Activated CD8-positive, alpha-beta memory T cell treated with anti-CD3 and anti-CD28 coated beads, Interleukin-2, amount 10 ng/mL, durations not matched to agents 7 days and 5 days (primary cell): ENCODE measurements around the gene DNMT1. TPM values are rescaled to one million over a fixed set of nuclear protein-coding genes. Genes with fewer than 3 reads are reported as not detected.

Experiments used
- ATAC-seq: fragments of 150-1000 bp; cut with Tn5 transposase; one replicate; pipeline ENCODE4 v1.10.0; 2021; ENCODE audit warnings: moderate library complexity
- CTCF ChIA-PET: fragments of 350-600 bp; sonication (Branson Sonifier 250); formaldehyde crosslinking; loops from one replicate; lab custom pipeline; 2021; ENCODE audit warnings: antibody characterized with exemption; lab: Charles Lee
- DNase-seq: peaks from one replicate; pipeline ENCODE4 v3.0.0-alpha.2; 2020
- H3K27ac Mint-ChIP-seq: one replicate; pipeline ENCODE4 v1.8.0; 2021; ENCODE audit warnings: mild to moderate bottlenecking, mixed read lengths
- H3K27me3 Mint-ChIP-seq: one replicate; pipeline ENCODE4 v1.8.0; 2021; ENCODE audit warnings: mixed read lengths
- H3K36me3 Mint-ChIP-seq: one replicate; pipeline ENCODE4 v1.8.0; 2021; ENCODE audit warnings: mild to moderate bottlenecking, mixed read lengths
- H3K4me1 Mint-ChIP-seq: one replicate; pipeline ENCODE4 v1.8.0; 2021; ENCODE audit warnings: mixed read lengths
- H3K4me3 Mint-ChIP-seq: one replicate; pipeline ENCODE4 v1.8.0; 2021; ENCODE audit warnings: mild to moderate bottlenecking, moderate library complexity, mixed read lengths
- H3K9me3 Mint-ChIP-seq: one replicate; pipeline ENCODE4 v1.8.0; 2022; ENCODE audit warnings: low read depth, mixed read lengths
- total RNA-seq, 2 experiments: library from RNA; stranded (reverse); gene quantifications; one replicate each; pipeline ENCODE4 v1.2.3, GENCODE V29; 2021

Gene DNMT1
- total RNA-seq, 2 experiments from 2014 or later: 433 to 500 TPM

DNA sequence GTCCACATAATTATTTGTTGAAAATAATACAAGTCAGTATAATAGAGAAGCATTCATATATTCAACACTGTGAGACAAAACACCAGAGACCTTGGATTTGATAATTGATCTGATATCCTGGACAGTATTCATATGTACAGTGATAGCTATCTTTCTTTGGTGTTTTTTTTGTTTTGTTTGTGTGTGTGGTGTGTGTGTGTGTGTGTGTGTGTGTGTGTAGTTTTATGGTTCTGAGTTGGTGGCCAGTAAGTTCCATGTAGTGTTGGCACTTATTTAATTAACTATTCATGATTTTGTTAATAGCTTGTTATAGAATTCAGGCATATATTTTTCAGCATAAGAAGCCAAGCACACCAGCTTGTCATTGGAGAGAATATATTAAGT, 90.6 kb downstream of the DNMT1 start:
- no peak for DNase-seq
- ATAC-seq: no peak
- no peaks in the 10 kb centered on the region for H3K9me3 Mint-ChIP-seq
- peaks cover 21% of the 10 kb centered on the region for H3K36me3 Mint-ChIP-seq
- H3K4me1 Mint-ChIP-seq: peaks cover 74% of the 10 kb centered on the region
- H3K27ac Mint-ChIP-seq: peak overlapping the region; percentile 99
- no peaks in the 10 kb centered on the region for H3K27me3 Mint-ChIP-seq
- peak overlapping the region; percentile 36 for H3K4me3 Mint-ChIP-seq
- CTCF ChIA-PET: interaction anchor here (0.6 to 3.5 kb wide), 7 partner anchors 8 to 491 kb away, joined by 3 to 23 read pairs (median 4); no protein-coding TSS in a partner anchor

DNA sequence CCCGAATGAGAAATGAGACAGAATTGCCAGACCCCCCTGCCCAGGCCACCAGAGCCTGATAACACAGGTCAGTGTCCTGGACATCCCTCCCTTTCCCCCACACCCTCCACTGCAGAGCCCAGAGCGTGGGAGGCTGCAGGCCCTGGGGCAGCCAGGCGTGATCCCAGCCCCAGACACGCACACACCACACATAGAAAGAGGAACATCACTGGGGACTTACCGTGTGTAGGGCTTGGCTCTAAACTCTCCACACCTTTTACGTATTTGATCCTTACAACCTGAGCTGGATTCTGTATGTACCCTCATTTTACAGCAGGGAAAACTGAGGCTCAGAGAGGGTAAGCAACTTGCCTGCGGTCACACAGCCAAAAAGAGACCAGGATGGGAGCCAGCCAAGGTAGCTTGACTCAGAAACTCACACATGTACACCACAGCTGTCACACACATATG, 91.9 kb downstream of the DNMT1 start:
- CTCF ChIA-PET: interaction anchor here (0.7 to 3.5 kb wide), 5 partner anchors 9 to 133 kb away, joined by 3 to 23 read pairs (median 4); partner anchors contain the start of gene P2RY11
- Mint-ChIP-seq H3K4me1 (peaks cover 71% of the 10 kb centered on the region), H3K4me3 (no peak overlapping the region), H3K27me3 (no peaks in the 10 kb centered on the region), H3K9me3 (no peaks in the 10 kb centered on the region), H3K36me3 (peaks cover 13% of the 10 kb centered on the region), H3K27ac (peak overlapping the region; percentile 100)
- DNase-seq (peak; percentile 45), ATAC-seq (no peak)

DNA sequence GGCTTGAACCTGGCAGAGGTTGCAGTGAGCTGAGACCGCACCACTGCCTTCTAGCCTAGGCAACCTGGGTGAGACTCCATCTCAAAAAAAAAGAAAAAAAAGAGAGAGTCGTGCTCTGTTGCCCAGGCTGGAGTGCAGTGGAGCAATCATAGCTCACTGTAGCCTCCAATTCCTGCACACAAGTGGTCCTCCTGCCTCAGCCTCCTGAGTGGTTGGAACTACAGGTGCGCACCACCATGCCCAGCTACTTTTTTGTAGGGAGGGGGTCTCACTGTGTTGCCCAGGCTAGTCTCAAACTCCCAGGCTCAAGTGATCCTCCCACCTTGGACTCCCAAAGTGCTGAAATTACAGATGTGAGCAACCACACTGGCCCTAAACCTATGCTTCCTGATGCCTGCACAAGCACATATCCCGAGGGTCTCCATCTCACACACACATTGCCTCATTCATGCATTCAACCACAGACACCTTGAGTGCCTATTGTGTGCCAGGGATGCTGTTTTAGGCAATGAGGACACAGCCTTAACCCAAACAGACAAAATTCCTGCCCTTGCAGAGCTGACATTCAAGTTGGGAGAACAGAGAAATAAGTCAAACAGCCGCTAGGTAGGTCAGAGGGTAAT, 94.5 kb downstream of the DNMT1 start:
- DNase-seq: no peak
- H3K27me3 Mint-ChIP-seq: no peaks in the 10 kb centered on the region
- H3K9me3 Mint-ChIP-seq: no peaks in the 10 kb centered on the region
- no peak overlapping the region for H3K4me3 Mint-ChIP-seq
- H3K27ac Mint-ChIP-seq: peak overlapping the region; percentile 100
- peaks cover 61% of the 10 kb centered on the region for H3K4me1 Mint-ChIP-seq
- CTCF ChIA-PET: interaction anchor here (0.6 to 5.8 kb wide), 8 partner anchors 8 to 150 kb away, joined by 3 to 147 read pairs (median 5); partner anchors contain the start of genes P2RY11 and PPAN
- no peak for ATAC-seq
- H3K36me3 Mint-ChIP-seq: peaks cover 2% of the 10 kb centered on the region

DNA sequence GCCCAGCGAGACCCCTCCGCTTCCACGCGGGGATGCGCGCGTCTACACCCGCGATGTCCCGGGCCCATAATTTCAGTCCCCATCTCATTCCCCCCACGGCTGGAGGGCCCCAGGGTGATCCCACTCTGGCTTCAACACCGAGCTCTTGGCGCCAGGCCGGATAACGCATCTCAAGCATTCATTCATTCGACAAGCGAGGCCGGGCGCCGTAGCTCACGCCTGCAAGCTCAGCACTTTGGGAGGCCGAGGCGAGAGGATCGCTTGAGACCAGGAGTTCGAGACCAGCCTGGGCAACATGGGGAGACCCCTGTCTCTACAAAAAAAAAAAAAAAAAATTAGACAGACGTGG, 98.2 kb downstream of the DNMT1 start:
- ATAC-seq (no peak), DNase-seq (no peak)
- Mint-ChIP-seq H3K4me1 (peaks cover 40% of the 10 kb centered on the region), H3K36me3 (peaks cover 28% of the 10 kb centered on the region), H3K9me3 (no peaks in the 10 kb centered on the region), H3K27me3 (no peaks in the 10 kb centered on the region), H3K27ac (peak overlapping the region; percentile 79), H3K4me3 (peak overlapping the region; percentile 58)
- CTCF ChIA-PET: interaction anchor here (0.8 to 5.8 kb wide), 10 partner anchors 11 to 292 kb away, joined by 3 to 147 read pairs (median 6); partner anchors contain the start of genes DNMT1, P2RY11 and PPAN

DNA sequence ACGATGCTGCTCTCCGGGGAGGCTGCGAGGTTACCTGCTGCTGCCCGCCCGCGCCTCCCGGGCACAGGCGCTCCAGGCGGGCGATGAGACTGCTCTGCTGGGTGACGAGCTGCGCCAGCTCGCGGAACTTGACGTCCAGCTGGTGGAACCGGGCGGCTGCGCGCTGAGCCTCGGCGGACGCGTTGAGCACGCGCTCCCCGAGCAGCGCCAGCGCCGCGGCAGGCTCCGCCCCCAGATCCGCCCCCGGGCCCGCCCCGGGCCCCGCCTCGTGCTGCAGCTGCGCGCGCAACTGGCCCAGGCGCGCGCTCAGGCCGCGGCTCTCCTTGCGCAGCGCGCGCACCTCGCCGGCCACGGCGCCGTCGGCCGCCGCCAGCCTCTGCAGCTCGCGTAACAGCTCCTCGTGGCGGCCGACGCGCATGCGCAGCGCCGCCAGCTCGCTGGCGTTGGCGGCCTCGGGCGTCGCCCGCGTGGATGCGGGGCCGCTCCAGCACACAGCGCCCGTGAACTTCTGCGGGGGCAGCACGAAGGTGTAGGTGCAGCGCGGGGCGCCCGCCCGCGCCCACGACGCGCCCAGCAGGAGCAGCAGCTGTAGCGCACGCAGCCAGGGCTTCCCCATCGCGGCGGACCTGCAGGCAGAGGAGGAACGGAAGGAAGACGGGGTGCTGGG, 98.7 kb downstream of the DNMT1 start:
- H3K36me3 Mint-ChIP-seq: peaks cover 31% of the 10 kb centered on the region
- no peaks in the 10 kb centered on the region for H3K27me3 Mint-ChIP-seq
- peaks cover 38% of the 10 kb centered on the region for H3K4me1 Mint-ChIP-seq
- CTCF ChIA-PET: interaction anchor here (0.8 to 5.8 kb wide), 12 partner anchors 8 to 293 kb away, joined by 3 to 147 read pairs (median 5); partner anchors contain the start of genes DNMT1, P2RY11 and PPAN
- peak overlapping the region; percentile 79 for H3K27ac Mint-ChIP-seq
- ATAC-seq (peak; percentile 95), DNase-seq (peak; percentile 92)
- H3K9me3 Mint-ChIP-seq: no peaks in the 10 kb centered on the region
- peak overlapping the region; percentile 58 for H3K4me3 Mint-ChIP-seq

DNA sequence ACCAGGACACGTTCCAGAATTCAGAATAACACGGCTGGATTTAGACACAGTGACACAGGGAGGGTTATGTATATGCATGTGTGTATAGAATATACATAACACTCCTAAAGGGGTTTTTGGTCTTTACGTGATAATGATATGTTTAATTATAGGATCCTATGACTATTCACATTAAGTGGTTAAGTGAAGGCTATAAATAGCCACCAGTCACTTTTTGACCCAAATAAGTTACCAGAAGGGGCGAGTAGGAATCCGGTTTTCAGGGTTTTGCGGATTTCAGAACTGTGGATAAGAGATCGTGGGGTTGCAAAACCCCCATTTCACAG, 99.2 kb downstream of the DNMT1 start:
- DNase-seq (no peak), ATAC-seq (no peak)
- H3K9me3 Mint-ChIP-seq: no peaks in the 10 kb centered on the region
- H3K27ac Mint-ChIP-seq: peak overlapping the region; percentile 32
- peak overlapping the region; percentile 54 for H3K4me3 Mint-ChIP-seq
- CTCF ChIA-PET: interaction anchor here (0.8 to 5.8 kb wide), 9 partner anchors 9 to 293 kb away, joined by 3 to 147 read pairs (median 7); partner anchors contain the start of genes DNMT1, P2RY11 and PPAN
- H3K4me1 Mint-ChIP-seq: peaks cover 40% of the 10 kb centered on the region
- no peaks in the 10 kb centered on the region for H3K27me3 Mint-ChIP-seq
- peaks cover 36% of the 10 kb centered on the region for H3K36me3 Mint-ChIP-seq

DNA sequence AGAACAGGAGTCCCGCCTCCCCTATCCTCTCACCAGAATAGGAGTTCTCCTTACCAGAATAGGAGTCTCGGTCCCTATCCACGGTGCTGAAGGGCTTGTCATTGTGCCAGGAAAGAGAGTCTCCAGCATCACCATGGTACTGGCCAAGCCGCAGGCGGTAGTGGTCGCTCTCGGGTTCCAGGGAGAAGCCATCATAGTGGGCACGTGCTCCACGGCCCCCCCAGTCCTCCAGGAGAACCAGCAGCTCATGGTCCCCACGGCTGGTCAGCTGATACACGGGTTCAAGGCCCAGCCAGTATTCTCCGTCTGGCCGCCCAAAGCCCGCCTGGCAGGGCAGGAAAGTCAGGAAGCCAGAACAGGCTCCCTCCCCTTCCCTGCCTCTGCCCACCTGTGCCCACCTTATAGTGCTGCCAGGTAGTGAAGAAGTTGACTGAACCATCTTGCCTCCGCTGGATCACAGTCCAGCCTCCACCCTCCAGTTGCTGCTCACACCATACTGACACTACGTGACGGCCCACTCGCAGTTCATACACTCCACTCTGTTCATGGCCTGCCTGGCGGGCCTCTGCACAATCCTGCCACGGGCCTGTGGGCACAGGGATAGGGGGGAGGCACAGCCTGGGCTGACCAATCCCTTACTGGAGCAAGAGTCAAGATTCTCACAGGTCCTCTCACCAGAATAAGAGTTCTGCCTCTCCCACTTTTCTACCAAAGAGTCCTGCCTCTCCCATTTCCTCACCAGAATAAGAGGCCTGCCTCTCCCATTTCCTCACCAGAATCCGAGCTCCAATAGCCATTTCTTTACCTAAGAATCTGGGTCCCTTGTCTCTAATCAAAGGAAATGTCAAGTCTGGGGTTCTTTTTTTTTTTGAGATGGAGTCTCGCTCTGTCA, 101.2 kb downstream of the DNMT1 start:
- Mint-ChIP-seq H3K27ac (no peak overlapping the region), H3K9me3 (no peaks in the 10 kb centered on the region), H3K27me3 (no peaks in the 10 kb centered on the region), H3K36me3 (peaks cover 49% of the 10 kb centered on the region), H3K4me1 (peaks cover 38% of the 10 kb centered on the region), H3K4me3 (no peak overlapping the region)
- no peak for DNase-seq
- ATAC-seq: no peak
- CTCF ChIA-PET: no interaction called here

DNA sequence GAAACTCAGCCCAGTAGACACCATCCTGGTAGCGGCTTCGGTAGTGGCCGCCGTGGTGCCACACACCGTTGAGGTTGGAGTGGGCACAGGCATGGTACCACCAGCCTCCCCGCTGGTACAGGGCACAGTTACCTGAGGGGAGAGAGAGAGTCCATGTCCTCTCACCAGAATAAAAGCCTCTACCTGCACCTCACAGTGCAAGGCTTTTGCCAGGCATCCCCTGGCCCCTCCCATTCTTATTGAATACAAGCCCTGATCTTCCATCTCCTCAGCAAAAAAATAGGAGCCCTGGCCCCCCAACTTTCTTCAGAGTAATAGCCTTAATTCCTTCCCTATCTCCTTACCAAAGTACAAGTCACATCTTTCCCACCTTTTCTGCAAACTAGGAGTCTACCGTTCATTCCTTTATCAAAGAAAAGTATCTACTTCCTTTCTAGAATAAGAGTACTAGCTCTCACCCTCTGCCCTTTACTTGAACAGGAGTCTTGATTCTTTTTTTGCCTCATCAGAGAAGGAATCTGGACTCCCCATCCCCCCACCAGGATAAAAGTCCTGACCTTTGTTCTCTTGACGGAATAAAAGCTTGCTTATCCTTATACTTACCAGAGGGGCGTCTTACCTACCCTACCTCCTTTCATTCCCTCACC, 102.0 kb downstream of the DNMT1 start:
- ATAC-seq (no peak), DNase-seq (no peak)
- peaks cover 40% of the 10 kb centered on the region for H3K4me1 Mint-ChIP-seq
- no peak overlapping the region for H3K27ac Mint-ChIP-seq
- no peak overlapping the region for H3K4me3 Mint-ChIP-seq
- H3K36me3 Mint-ChIP-seq: peaks cover 52% of the 10 kb centered on the region
- H3K27me3 Mint-ChIP-seq: no peaks in the 10 kb centered on the region
- CTCF ChIA-PET: no interaction called here
- H3K9me3 Mint-ChIP-seq: no peaks in the 10 kb centered on the region

DNA sequence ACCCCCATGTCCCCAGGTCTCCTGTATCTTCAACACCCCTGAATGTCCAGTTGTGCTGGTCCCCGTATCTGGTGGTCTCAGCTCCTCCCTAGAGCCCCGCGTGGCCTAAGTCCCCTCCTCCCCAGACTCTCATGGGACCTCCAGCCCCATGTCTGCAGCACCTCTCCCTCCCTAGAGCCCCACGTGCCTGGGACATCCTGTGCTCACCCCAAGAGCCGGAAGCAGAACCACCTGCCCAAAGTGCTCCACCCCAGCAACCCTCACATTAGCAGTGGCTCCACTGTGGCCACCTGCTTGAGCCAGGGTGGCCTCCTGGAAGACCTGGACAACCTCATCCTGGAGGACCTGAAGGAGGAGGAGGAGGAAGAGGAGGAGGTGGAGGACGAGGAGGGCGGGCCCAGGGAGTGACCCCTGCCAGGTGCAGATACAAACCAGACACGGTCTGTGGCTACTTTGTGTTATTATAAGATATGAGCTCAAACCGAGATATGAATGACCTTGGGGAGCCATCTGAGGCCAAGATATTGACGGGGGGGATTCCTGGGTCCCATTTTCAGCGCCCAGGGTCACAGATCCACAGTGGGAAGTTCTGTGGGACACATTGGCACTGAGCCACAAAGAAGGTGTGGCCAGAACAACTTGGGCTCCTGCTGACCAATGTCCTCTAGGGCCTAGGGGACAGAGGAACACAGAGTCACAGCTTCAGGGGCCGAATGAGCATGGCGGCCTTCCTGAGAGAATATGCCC, 102.7 kb downstream of the DNMT1 start:
- no peak overlapping the region for H3K4me3 Mint-ChIP-seq
- no peak for DNase-seq
- peaks cover 47% of the 10 kb centered on the region for H3K4me1 Mint-ChIP-seq
- no peaks in the 10 kb centered on the region for H3K9me3 Mint-ChIP-seq
- H3K36me3 Mint-ChIP-seq: peaks cover 59% of the 10 kb centered on the region
- CTCF ChIA-PET: no interaction called here
- ATAC-seq: no peak
- peak overlapping the region; percentile 81 for H3K27ac Mint-ChIP-seq
- H3K27me3 Mint-ChIP-seq: no peaks in the 10 kb centered on the region

DNA sequence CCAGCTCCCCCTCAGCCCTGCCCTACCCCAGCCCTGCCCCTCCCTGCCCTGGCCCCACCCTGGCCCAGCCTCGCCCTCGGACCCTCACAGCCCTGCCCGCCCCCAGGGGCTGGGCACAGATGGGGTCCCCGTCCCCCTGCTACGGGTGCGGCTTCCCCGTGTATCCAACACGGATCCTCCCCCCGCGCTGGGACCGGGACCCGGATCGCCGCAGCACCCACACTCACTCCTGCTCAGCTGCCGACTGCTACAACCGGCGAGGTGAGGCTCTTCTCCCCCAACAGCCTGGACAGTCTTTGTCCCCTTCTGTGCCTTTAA, 103.4 kb downstream of the DNMT1 start:
- H3K27me3 Mint-ChIP-seq: no peaks in the 10 kb centered on the region
- H3K9me3 Mint-ChIP-seq: no peaks in the 10 kb centered on the region
- peaks cover 45% of the 10 kb centered on the region for H3K4me1 Mint-ChIP-seq
- CTCF ChIA-PET: no interaction called here
- peaks cover 60% of the 10 kb centered on the region for H3K36me3 Mint-ChIP-seq
- peak overlapping the region; percentile 81 for H3K27ac Mint-ChIP-seq
- ATAC-seq (no peak), DNase-seq (no peak)
- no peak overlapping the region for H3K4me3 Mint-ChIP-seq

DNA sequence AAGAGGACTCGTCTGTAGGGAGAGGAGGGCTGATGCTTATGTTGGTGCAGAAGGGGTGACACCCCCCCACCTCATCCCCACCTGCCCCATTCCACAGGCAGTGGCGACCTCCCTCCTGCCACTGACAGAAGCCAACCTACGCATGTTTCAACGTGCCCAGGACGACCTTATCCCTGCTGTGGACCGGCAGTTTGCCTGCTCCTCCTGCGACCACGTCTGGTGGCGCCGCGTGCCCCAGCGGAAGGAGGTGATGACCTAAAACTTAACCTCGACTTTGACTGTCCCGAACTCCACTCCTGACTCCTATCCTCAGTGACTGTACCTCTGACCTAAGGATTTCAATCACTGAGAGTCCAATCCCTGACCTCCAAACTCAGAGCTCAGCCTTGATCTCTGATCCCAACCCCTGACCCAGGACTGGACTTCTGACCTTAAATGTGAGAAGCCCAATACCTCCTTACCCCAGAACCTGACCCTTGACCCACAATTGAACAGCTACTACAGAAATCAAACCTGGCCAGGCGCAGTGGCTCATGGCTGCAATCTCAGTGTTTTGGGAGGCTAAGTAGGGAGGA, 104.9 kb downstream of the DNMT1 start:
- no peak overlapping the region for H3K4me3 Mint-ChIP-seq

DNA sequence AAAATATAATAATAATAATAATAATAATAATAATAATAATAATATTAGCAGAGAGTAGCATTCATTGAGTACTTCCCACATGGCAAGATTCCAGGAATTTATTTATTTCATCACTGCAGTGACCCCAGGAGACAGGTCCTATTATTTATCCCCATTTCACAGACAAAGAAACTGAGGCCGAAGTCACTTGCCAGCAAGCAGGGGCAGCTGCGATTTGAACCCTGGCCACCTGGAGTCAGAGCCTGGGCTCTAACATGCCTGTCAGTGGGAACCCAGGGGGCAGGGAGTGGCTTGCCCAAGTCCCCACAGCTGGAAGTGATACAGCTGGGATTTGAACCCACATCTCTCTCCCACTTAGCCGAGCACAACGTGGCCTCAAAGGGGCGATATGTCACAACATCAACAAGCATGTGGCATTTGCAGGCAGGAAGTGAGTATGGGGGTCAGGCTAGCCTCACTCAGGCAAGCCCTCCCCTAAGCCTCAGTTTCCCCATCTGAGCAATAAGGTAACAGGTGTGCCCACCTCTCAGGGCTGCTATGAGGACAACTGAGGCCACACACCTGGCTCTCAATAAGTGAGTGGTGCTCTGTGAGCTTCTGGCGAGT, 105.7 kb downstream of the DNMT1 start:
- CTCF ChIA-PET: no interaction called here
- H3K4me3 Mint-ChIP-seq: no peak overlapping the region
- no peak for DNase-seq
- peak overlapping the region; percentile 37 for H3K27ac Mint-ChIP-seq
- peaks cover 41% of the 10 kb centered on the region for H3K4me1 Mint-ChIP-seq
- peaks cover 54% of the 10 kb centered on the region for H3K36me3 Mint-ChIP-seq
- H3K9me3 Mint-ChIP-seq: no peaks in the 10 kb centered on the region
- no peak for ATAC-seq
- no peaks in the 10 kb centered on the region for H3K27me3 Mint-ChIP-seq

More for the DNA sequence above, 104.9 kb downstream of the DNMT1 start:
- Mint-ChIP-seq H3K27me3 (no peaks in the 10 kb centered on the region), H3K9me3 (no peaks in the 10 kb centered on the region), H3K27ac (peak overlapping the region; percentile 37), H3K4me1 (peaks cover 41% of the 10 kb centered on the region), H3K36me3 (peaks cover 58% of the 10 kb centered on the region)
- CTCF ChIA-PET: interaction anchor here (1.0 kb wide), 3 partner anchors 9 to 14 kb away, joined by 3 to 6 read pairs (median 4); no protein-coding TSS in a partner anchor
- DNase-seq: no peak
- no peak for ATAC-seq
